Breast epithelium (tissue), 3 donors: Measurements from ENCODE around the gene ACACB.

Source experiments
- POLR2A ChIP-seq: fragments of 450-650 bp; IDR thresholded peaks from one replicate; pipeline ENCODE4 v1.6.1; 2016; ENCODE audit warnings: antibody characterized with exemption, mild to moderate bottlenecking, moderate library complexity
- TF ChIP-seq, protein P1 (sequence below), 3 donors: fragments of 450-650 bp; IDR thresholded peaks; one replicate each; pipeline ENCODE4 v1.5.1; 2016 to 2017; ENCODE audit warnings: antibody characterized with exemption in 3 of 3, mild to moderate bottlenecking in 3 of 3, moderate library complexity in 3 of 3

DNA sequence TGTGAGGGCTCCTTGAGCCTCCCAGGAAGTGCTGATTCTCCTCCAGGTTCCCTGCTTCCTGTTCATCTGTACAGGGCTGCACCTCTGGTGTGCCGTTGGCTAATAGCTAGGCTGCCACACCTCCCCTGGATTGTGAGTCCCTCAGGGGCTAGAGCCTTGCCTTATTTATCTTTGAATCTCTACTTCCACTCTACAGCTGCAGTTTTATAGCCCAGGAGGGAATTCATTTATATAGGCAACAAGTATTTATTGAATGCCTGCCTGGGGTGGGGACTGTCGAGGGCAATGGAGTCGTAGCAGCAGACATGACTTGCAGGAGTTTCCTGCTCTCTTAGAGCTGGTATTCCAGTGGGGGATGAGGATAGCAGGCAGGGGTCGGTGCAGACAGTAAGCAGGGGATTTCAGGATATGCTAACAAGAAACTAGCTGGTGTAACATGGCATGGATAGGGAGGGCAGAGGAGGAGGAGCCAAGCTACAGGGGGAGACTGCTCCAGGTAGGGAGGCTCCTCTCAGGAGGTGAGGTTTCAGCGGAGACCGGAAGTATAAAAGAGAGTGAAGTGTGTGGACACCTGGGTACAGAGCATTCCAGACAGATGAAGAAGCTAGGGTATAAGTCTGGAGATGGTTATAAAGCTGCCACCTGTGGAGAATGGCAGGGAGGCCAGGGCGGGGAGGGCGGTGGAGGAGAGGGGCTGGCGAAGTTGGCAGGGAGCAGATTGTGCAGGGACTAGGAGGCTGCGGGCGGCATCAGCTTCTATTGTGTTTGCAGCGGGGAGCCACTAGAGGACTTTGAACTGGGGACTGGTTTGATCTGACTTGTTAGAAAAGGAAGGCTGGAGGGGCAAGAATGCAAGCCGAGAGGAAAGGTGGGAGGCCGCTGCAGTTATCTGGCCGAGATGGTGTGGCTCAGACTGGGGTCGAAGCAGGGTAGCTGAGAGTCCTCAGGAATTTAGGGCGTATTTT, 46.8 kb upstream of the ACACB start:
- TF ChIP-seq, protein P1, sequence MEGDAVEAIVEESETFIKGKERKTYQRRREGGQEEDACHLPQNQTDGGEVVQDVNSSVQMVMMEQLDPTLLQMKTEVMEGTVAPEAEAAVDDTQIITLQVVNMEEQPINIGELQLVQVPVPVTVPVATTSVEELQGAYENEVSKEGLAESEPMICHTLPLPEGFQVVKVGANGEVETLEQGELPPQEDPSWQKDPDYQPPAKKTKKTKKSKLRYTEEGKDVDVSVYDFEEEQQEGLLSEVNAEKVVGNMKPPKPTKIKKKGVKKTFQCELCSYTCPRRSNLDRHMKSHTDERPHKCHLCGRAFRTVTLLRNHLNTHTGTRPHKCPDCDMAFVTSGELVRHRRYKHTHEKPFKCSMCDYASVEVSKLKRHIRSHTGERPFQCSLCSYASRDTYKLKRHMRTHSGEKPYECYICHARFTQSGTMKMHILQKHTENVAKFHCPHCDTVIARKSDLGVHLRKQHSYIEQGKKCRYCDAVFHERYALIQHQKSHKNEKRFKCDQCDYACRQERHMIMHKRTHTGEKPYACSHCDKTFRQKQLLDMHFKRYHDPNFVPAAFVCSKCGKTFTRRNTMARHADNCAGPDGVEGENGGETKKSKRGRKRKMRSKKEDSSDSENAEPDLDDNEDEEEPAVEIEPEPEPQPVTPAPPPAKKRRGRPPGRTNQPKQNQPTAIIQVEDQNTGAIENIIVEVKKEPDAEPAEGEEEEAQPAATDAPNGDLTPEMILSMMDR (IDR thresholded peaks at IDR 0.05), result no peak
- no peak for TF ChIP-seq POLR2A
